ENCODE data around the gene DOCK7.

DNA sequence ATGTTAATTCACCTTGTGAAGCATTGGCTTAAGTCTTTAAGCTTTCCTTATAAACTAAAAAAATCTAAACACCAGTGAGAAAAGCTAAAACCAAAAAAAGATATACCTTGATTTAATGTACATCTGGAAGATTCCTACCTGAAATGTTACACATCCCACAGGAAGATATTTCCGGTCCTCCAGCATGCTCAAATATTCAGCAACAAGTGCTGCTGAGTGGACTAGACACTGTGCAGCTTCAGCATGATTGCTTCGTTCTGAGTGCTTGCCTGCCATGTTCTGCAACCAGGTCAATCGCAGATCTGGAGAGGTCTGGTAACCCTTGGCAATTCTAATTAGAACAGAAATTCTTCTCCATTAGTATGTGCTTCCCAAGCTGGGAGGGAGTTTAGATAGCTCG lies 194.0 kb downstream of the DOCK7 start:
- TF ChIP-seq, protein P1, sequence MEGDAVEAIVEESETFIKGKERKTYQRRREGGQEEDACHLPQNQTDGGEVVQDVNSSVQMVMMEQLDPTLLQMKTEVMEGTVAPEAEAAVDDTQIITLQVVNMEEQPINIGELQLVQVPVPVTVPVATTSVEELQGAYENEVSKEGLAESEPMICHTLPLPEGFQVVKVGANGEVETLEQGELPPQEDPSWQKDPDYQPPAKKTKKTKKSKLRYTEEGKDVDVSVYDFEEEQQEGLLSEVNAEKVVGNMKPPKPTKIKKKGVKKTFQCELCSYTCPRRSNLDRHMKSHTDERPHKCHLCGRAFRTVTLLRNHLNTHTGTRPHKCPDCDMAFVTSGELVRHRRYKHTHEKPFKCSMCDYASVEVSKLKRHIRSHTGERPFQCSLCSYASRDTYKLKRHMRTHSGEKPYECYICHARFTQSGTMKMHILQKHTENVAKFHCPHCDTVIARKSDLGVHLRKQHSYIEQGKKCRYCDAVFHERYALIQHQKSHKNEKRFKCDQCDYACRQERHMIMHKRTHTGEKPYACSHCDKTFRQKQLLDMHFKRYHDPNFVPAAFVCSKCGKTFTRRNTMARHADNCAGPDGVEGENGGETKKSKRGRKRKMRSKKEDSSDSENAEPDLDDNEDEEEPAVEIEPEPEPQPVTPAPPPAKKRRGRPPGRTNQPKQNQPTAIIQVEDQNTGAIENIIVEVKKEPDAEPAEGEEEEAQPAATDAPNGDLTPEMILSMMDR (IDR thresholded peaks at IDR 0.05) = no peak
- no peak for TF ChIP-seq POLR2A (IDR thresholded peaks at IDR 0.05)
